Uterus (tissue), 4 donors: Measurements from ENCODE around the gene RABGGTA. TPM values are rescaled to one million over a fixed set of nuclear protein-coding genes. Genes with fewer than 3 reads are reported as not detected.

Experiments
- DNase-seq, 2 donors: peaks; one replicate each; pipeline ENCODE4 v3.0.0-alpha.2; 2019 to 2020
- H3K27ac ChIP-seq, 2 donors: fragments of 200-600 bp; sonication (generic); 1 replicate in 1 of 2; 2 replicates in 1 of 2; pipeline ENCODE4 v1.5.1; 2016 to 2018
- H3K27me3 ChIP-seq, 2 donors: fragments of 200-600 bp; sonication (generic); one replicate each; pipeline ENCODE4 v1.5.1; 2018 to 2019; ENCODE audit warnings: control low read depth in 1 of 2
- H3K36me3 ChIP-seq, 2 donors: fragments of 200-600 bp; sonication (generic); one replicate each; pipeline ENCODE4 v1.5.1; 2019; ENCODE audit warnings: control low read depth in 1 of 2
- H3K4me1 ChIP-seq, 2 donors: fragments of 200-600 bp; sonication (generic); one replicate each; pipeline ENCODE4 v1.5.1; 2018 to 2019; ENCODE audit warnings: control low read depth in 1 of 2
- H3K4me3 ChIP-seq, 2 donors: fragments of 200-600 bp; sonication (generic); 1 replicate in 1 of 2; 2 replicates in 1 of 2; pipeline ENCODE4 v1.5.1; 2018 to 2019; ENCODE audit warnings: mild to moderate bottlenecking in 1 of 2
- H3K9me3 ChIP-seq, 2 donors: fragments of 200-600 bp; sonication (generic); one replicate each; pipeline ENCODE4 v1.5.1; 2019; ENCODE audit warnings: control low read depth in 1 of 2
- POLR2A ChIP-seq, 2 donors: fragments of 450-650 bp; IDR thresholded peaks; one replicate each; pipeline ENCODE4 v1.6.1; 2016; ENCODE audit warnings: antibody characterized with exemption in 2 of 2, mild to moderate bottlenecking in 1 of 2, moderate library complexity in 1 of 2
- intact Hi-C: fragments of 100-400 bp; cut with DNase I; formaldehyde crosslinking; loops from one replicate; pipeline ENCODE4 v1.15.1; 2023; ENCODE audit warnings: low total_unique reads
- total RNA-seq, 4 donors: library from RNA; depleted of rRNA in 3 of 4; stranded (reverse); fragments of >200 nt in 3 of 4; gene quantifications; one replicate each; pipeline versions ENCODE4 v1.1.0 to v1.2.4, GENCODE V29; 2014 to 2023
- TF ChIP-seq, protein P1 (sequence below), 4 experiments: fragments of 200-600 bp in 2 of 4; fragments of 450-650 bp in 2 of 4; sonication (generic) in 2 of 4; IDR thresholded peaks; one replicate each; pipeline ENCODE4 v1.5.1; 2016 to 2019; ENCODE audit warnings: antibody characterized with exemption in 4 of 4, mild to moderate bottlenecking in 2 of 4, moderate library complexity in 1 of 4
- donor health status: DM: yes; HTN: yes; CAD: no.

RABGGTA gene
- total RNA-seq, 4 donors from 2014 or later: 9.2 to 67.9 (median 23.2) TPM

DNA sequence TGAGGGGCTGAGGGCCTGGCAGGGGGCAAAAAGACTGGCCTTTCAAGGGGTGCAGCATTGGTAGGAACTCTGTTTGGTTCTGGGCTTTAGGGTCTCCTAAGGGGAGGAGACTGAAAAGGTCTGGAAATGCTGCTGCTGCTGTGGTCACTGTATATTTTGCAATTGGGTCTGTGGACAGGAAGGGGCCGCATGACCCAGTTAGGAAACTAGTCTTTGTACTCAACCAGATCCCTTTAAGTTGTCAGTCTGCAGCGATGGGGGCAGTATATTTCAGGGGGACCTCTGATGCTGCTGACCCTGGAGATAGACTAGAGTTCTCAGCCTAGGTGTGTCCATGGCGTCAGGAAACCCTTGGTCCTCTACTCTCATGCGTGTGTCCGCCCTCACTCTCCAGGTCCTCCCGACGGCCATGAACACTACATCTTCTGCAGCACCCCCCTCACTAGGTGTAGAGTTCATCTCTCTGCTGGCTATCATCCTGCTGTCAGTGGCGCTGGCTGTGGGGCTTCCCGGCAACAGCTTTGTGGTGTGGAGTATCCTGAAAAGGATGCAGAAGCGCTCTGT lies 43.9 kb upstream of the RABGGTA start:
- no peaks in the 10 kb centered on the region for H3K27me3 ChIP-seq
- no peaks in the 10 kb centered on the region for H3K9me3 ChIP-seq
- peak overlapping the region; percentile 6 to 48 for H3K27ac ChIP-seq
- H3K36me3 ChIP-seq: no peaks in the 10 kb centered on the region
- TF ChIP-seq POLR2A (IDR thresholded peaks at IDR 0.05): no peak
- TF ChIP-seq, protein P1, sequence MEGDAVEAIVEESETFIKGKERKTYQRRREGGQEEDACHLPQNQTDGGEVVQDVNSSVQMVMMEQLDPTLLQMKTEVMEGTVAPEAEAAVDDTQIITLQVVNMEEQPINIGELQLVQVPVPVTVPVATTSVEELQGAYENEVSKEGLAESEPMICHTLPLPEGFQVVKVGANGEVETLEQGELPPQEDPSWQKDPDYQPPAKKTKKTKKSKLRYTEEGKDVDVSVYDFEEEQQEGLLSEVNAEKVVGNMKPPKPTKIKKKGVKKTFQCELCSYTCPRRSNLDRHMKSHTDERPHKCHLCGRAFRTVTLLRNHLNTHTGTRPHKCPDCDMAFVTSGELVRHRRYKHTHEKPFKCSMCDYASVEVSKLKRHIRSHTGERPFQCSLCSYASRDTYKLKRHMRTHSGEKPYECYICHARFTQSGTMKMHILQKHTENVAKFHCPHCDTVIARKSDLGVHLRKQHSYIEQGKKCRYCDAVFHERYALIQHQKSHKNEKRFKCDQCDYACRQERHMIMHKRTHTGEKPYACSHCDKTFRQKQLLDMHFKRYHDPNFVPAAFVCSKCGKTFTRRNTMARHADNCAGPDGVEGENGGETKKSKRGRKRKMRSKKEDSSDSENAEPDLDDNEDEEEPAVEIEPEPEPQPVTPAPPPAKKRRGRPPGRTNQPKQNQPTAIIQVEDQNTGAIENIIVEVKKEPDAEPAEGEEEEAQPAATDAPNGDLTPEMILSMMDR (IDR thresholded peaks at IDR 0.05): no peak
- intact Hi-C loops: no loop called here
- DNase-seq: no peak
- peaks cover 0 to 15% of the 10 kb centered on the region in 2 donors for H3K4me1 ChIP-seq
- no peak overlapping the region for H3K4me3 ChIP-seq

DNA sequence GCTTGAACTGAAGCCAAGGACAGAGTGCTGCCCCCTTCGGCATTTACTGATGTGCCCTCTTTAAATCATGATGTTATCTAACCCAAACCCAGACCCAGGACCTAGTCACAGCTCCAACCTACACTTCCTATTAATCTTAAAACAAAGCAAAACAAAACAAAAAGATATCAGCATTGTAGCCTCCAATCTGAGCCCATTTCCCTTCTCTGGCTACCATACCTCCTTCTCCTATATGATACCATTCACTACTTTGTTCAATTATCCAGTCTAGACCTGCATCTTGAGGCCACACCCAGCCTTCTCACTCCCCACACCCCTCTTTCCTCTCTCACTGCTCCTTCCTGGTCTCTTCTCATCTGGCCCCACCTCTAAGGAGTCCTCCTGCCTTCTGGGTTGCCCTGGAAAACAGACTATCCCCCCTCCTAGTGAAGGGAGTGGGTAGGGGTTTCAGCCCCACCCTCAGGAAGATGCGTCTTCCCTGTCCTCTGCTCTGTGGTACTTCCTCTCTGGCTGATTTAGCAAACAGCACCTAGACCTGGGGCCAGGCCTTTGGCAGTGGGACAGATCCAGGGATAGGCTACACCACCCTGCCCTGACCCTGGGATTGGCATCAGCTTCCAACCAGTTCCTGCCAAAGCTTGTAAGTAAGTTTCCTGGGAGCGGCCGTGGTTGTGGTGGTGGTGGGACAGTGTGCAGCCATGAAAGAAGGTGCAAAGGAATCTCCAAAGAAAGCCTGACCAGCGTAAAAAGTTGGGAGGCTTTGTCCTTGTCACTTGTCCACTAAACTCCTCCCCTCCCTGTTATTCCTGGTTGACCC lies 43.2 kb upstream of the RABGGTA start:
- TF ChIP-seq, protein P1 (IDR thresholded peaks at IDR 0.05): no peak
- TF ChIP-seq POLR2A (IDR thresholded peaks at IDR 0.05): no peak
- Histone ChIP-seq H3K9me3 (no peaks in the 10 kb centered on the region), H3K4me1 (peaks cover 5 to 20% of the 10 kb centered on the region in 2 donors), H3K36me3 (no peaks in the 10 kb centered on the region), H3K4me3 (no peak overlapping the region), H3K27me3 (no peaks in the 10 kb centered on the region), H3K27ac (no peak overlapping the region)
- no peak for DNase-seq
- intact Hi-C loops: no loop called here

DNA sequence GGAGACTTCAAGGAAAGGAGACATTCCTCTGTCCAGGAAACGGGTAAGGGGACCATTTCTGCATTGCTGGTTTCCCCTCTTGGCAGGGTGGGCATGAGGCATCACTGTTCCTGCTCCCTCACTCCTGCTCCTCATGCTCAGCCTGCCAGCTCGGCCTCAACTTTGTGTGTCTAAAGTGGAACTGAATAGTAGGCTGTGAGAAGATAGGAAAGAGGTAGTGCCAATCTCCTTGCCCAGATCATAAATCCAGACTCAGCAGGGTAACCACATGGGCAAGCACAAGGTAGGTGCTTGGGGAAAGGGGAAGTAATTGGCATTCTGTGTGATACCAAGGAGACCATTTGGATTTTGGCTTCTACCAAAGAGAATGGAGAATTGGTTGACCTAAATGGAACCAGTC lies 42.5 kb upstream of the RABGGTA start:
- no peak for DNase-seq

DNA sequence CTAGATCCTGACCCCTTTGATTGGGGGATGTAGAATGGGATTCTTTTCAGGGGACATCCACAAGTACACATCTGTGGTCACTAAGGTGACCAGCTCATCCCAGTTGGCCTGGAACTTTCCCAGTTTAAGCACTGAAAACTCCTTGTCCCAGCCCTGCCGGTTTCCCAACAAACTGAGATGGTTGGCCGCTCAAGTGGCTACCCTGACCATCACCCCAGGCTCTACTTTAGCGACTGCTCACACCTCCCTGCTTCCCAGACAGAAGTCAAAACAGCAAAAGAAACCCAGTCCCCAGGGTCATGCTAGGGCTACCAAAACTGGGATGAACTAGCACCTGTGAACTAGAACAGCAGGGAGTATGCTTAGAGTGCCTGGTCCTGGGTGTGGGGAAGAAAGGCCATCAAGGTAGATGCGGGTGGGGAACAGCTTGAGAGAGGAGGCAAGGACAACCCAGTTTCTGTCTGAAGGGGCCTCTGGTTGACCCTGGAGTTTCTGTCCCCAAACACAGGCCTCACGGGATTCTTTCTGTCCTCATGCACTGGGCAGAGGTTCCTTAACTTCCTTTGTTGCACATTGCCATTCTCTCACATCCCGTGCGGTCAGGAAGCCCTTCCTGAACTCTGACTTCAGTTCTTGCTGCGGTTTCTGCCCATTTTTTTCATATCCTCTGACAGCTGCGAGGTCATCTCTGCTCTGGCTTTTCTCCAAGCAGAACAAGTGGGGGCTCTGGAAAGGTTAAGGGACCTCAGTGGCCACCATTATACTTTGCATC lies 41.5 kb upstream of the RABGGTA start:
- no peaks in the 10 kb centered on the region for H3K36me3 ChIP-seq
- no peak overlapping the region for H3K4me3 ChIP-seq
- TF ChIP-seq, protein P1 (IDR thresholded peaks at IDR 0.05): no peak
- TF ChIP-seq POLR2A (IDR thresholded peaks at IDR 0.05): no peak
- intact Hi-C loops: no loop called here
- H3K27me3 ChIP-seq: no peaks in the 10 kb centered on the region
- peak overlapping the region; percentile 78 to 80 for H3K27ac ChIP-seq
- H3K4me1 ChIP-seq: peaks cover 5 to 20% of the 10 kb centered on the region in 2 donors
- DNase-seq: no peak
- no peaks in the 10 kb centered on the region for H3K9me3 ChIP-seq

More for the DNA sequence above, 42.5 kb upstream of the RABGGTA start:
- no peaks in the 10 kb centered on the region for H3K9me3 ChIP-seq
- no peak overlapping the region for H3K27ac ChIP-seq
- peaks cover 5 to 20% of the 10 kb centered on the region in 2 donors for H3K4me1 ChIP-seq
- H3K27me3 ChIP-seq: no peaks in the 10 kb centered on the region
- TF ChIP-seq, protein P1 (IDR thresholded peaks at IDR 0.05): no peak
- TF ChIP-seq POLR2A (IDR thresholded peaks at IDR 0.05): no peak
- no peak overlapping the region for H3K4me3 ChIP-seq
- intact Hi-C loops: no loop called here
- no peaks in the 10 kb centered on the region for H3K36me3 ChIP-seq
